Pancreas (tissue), 10 donors: Measurements from ENCODE around the gene GRIA3. TPM values are rescaled to one million over a fixed set of nuclear protein-coding genes. Genes with fewer than 3 reads are reported as not detected.
A peak's percentile ranks its signal among the peaks of the same experiment; 100 is the strongest.

ENCODE experiments used
- ATAC-seq, 4 donors: fragments of 200-7000 bp; cut with Tn5 transposase; one replicate each; pipeline versions ENCODE4 v1.8.0 to v1.9.1; 2020; ENCODE audit warnings: mild to moderate bottlenecking in 4 of 4, moderate library complexity in 4 of 4
- DNase-seq, 6 donors: peaks; one replicate each; pipeline ENCODE4 v3.0.0-alpha.2; 2020
- FAIRE-seq: peaks from 2 replicates; lab custom pipeline; 2012; peaks lifted over from hg19 to GRCh38; lab: Jason Lieb, UNC
- H3K27ac ChIP-seq, 4 donors: fragments of 200-600 bp; sonication (generic); 1 replicate in 3 of 4; 2 replicates in 1 of 4; pipeline versions ENCODE4 v1.5.0 to v1.8.0; 2020
- H3K27me3 ChIP-seq, 4 donors: fragments of 200-600 bp; one replicate each; pipeline ENCODE4 v1.8.0; 2021
- H3K36me3 ChIP-seq, 3 donors: fragments of 200-600 bp; sonication (generic) in 1 of 3; one replicate each; pipeline versions ENCODE4 v1.5.0 to v1.8.0; 2020 to 2021
- H3K4me1 ChIP-seq, 3 donors: fragments of 200-600 bp; one replicate each; pipeline ENCODE4 v1.8.0; 2021
- H3K4me3 ChIP-seq, 4 donors: fragments of 200-600 bp; sonication (generic) in 2 of 4; one replicate each; pipeline versions ENCODE4 v1.5.0 to v1.8.0; 2020 to 2021
- H3K9me3 ChIP-seq, 4 donors: fragments of 200-600 bp; one replicate each; pipeline ENCODE4 v1.8.0; 2021
- WGBS, 2 donors: extraction: QIAGEN DNeasy Blood & Tissue Kit; methylation state at CpG; one replicate each; pipeline ENCODE4 v1.1.7; 2013; 5-methylcytosine and 5-hydroxymethylcytosine counted together
- intact Hi-C, 3 donors: fragments of 100-400 bp; cut with DNase I; formaldehyde crosslinking; loops; one replicate each; pipeline versions ENCODE4 v1.11.1 to v1.14.2; 2022
- polyA plus RNA-seq, 2 donors: library from polyadenylated mRNA; stranded (reverse); fragments of 200-250 nt; gene quantifications; one replicate each; pipeline ENCODE4 v1.2.3, GENCODE V29; 2013
- total RNA-seq, 6 donors: library from RNA; stranded (reverse); fragmentation: NEBNext Ultra II Directional in 4 of 6; extraction: Animal tissue kit (Norgen Biotek cat#: 25700) in 4 of 6; gene quantifications; one replicate each; pipeline versions ENCODE4 v1.2.1 to v1.2.4, GENCODE V29; 2021 to 2023
- TF ChIP-seq, protein P1 (sequence below), 4 donors: fragments of 200-600 bp; sonication (generic) in 3 of 4; IDR thresholded peaks; one replicate each; pipeline versions ENCODE4 v1.5.0 to v1.8.0; 2021; ENCODE audit warnings: antibody characterized with exemption in 4 of 4
- donor health status: healthy with polysubstance abuse.
- donor health status: DM: no; HTN: no; CAD: no; lungs with moderate emphysema.
- donor health status: DM: no; HTN: no; CAD: no.
- donor health status: control.
- donor health status: control.
- donor health status: Bipolar disorder and iron deficiency.
- donor health status: DM: yes; HTN: yes; CAD: no.
- donor health status: DM: no; HTN: no; CAD: no.
- donor health status: DM: no; HTN: no; CAD: no.
- donor health status: DM: yes; HTN: yes; CAD: no.

Gene GRIA3
- total RNA-seq (1 to 10 TPM in 3 of 6 donors, under 1 TPM in 3; 0.28 to 3.8 (median 0.95) TPM), polyA plus RNA-seq (10 to 100 TPM in 1 of 2 donors, 1 to 10 TPM in 1; 3.8 to 11.8 TPM)

DNA sequence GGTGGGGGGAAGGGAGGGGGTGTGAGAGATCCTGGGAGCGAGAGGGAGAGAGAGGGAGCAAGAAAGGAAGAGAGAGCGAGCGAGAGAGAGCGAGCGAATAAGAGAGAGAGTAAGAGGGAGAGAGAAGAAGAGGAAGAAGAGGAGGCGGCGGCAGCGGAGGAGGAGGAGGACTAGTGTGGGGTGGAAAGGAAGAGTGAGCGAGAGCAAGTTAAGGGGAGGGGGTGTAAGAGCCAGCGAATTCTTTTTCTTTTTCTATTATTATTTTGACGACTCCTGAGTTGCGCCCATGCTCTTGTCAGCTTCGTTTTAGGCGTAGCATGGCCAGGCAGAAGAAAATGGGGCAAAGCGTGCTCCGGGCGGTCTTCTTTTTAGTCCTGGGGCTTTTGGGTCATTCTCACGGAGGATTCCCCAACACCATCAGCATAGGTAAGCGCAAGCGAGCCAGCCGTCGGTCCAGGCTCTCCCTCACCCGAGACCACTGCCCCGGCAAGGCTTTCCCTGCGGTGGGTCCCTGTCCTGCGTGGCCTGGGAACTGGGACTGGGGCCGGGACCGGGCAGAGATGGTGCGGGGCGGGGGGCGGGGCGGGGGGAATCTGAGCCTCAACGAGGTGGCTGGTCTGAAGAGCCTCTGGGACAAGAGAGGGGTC, at the start of gene GRIA3:
TSS of gene GRIA3 (plus strand) at position 60 of the 647 bp plus-strand sequence. CDS start at position 318, 258 bp downstream.
- no peak within 1 kb of the TSS for H3K27ac ChIP-seq
- H3K27me3 ChIP-seq: peaks cover 0 to 6% (median 0%) of the 10 kb centered on the region in 4 donors
- intact Hi-C loops: no loop called here
- FAIRE-seq (no peak), ATAC-seq (peak in 3 of 4 donors; percentile 37 to 41 (median 39)), DNase-seq (peak in 1 of 6 donors; percentile 46)
- TF ChIP-seq, protein P1, sequence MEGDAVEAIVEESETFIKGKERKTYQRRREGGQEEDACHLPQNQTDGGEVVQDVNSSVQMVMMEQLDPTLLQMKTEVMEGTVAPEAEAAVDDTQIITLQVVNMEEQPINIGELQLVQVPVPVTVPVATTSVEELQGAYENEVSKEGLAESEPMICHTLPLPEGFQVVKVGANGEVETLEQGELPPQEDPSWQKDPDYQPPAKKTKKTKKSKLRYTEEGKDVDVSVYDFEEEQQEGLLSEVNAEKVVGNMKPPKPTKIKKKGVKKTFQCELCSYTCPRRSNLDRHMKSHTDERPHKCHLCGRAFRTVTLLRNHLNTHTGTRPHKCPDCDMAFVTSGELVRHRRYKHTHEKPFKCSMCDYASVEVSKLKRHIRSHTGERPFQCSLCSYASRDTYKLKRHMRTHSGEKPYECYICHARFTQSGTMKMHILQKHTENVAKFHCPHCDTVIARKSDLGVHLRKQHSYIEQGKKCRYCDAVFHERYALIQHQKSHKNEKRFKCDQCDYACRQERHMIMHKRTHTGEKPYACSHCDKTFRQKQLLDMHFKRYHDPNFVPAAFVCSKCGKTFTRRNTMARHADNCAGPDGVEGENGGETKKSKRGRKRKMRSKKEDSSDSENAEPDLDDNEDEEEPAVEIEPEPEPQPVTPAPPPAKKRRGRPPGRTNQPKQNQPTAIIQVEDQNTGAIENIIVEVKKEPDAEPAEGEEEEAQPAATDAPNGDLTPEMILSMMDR (IDR thresholded peaks at IDR 0.05): no peak
- no peaks in the 10 kb centered on the region for H3K4me1 ChIP-seq
- H3K36me3 ChIP-seq: no peaks in the 10 kb centered on the region
- no peaks in the 10 kb centered on the region for H3K9me3 ChIP-seq
- WGBS, 2 donors: 4 to 30% methylated on average over 33 of the region's 33 CpGs
- H3K4me3 ChIP-seq: peak within 1 kb of the TSS in 2 of 4 donors; percentile 4 to 28

DNA sequence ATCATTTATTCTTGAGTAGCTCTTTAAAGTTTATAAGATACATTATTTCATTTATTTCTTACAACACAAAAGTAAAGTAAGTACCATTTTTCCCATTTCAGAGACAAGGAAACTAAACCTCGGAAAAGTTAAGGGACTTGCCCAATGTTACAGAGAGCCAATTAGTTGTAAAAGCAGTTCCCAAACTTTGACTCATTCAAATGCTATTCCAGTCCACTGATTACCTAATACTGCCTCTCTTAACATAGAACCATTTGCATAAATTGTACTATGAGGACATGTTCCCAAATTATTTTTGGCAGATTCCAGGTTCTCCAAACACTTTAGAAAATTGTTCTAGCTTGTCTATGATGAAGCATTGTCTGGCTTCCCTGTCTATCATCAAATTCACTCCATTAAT, 45.6 kb upstream of the GRIA3 start:
- intact Hi-C loops: no loop called here
- FAIRE-seq (peak; percentile 5), ATAC-seq (peak in 1 of 4 donors; percentile 43), DNase-seq (no peak)
- no peaks in the 10 kb centered on the region for H3K27me3 ChIP-seq
- H3K36me3 ChIP-seq: no peaks in the 10 kb centered on the region
- H3K4me3 ChIP-seq: no peak overlapping the region
- H3K27ac ChIP-seq: no peak overlapping the region
- H3K4me1 ChIP-seq: no peaks in the 10 kb centered on the region
- H3K9me3 ChIP-seq: no peaks in the 10 kb centered on the region
- WGBS, 2 donors: 63 to 72% methylated on average over 1 of the region's 1 CpG
- TF ChIP-seq, protein P1 (IDR thresholded peaks at IDR 0.05): no peak

DNA sequence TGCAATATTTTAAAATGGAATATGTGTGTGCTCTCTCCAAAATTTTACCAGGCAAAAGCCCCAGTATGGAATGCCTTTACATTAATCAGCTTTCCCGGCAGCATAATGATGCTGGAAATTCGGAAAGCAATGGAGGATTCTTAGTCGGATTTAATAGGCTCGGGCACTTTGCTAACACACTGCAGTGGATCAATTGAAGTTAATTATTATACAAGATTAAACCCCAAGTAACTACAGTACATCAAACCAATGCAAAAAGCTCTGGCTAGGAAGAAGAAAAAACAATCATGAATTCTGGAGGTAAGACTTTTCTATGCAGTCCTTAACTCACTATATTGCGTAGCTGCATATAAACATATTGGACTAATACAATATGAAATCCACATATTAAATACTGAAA, 43.6 kb upstream of the GRIA3 start:
- DNase-seq (no peak), ATAC-seq (peak in 2 of 4 donors; percentile 69 to 76), FAIRE-seq (no peak)
- Histone ChIP-seq H3K9me3 (no peaks in the 10 kb centered on the region), H3K27ac (no peak overlapping the region), H3K4me1 (no peaks in the 10 kb centered on the region), H3K36me3 (no peaks in the 10 kb centered on the region), H3K27me3 (no peaks in the 10 kb centered on the region), H3K4me3 (no peak overlapping the region)
- TF ChIP-seq, protein P1 (IDR thresholded peaks at IDR 0.05): no peak
- 22 to 23% methylated on average over 5 of the region's 5 CpGs for WGBS, 2 donors
- intact Hi-C loops: no loop called here

DNA sequence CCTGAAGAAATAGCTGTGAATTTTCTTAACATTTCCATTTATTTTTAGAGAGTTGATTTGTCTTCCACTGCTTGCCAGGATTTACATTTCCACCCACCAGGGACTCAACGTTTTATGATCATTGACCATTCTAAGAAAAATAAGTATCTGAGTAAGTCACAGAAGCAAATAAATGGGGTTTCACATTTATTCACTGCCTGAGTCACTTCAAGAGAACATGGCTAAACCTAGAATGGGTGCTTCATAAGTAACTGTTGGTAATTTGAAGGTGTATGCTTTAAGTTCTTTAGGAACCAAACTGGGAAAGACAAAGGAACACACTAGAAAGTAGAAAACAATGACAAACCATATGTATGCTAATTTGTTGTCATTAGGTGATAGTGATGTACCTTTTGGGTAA, 43.2 kb upstream of the GRIA3 start:
- Histone ChIP-seq H3K27me3 (no peaks in the 10 kb centered on the region), H3K9me3 (no peaks in the 10 kb centered on the region), H3K36me3 (no peaks in the 10 kb centered on the region), H3K27ac (no peak overlapping the region), H3K4me3 (no peak overlapping the region), H3K4me1 (no peaks in the 10 kb centered on the region)
- ATAC-seq (no peak), FAIRE-seq (no peak), DNase-seq (no peak)
- TF ChIP-seq, protein P1 (IDR thresholded peaks at IDR 0.05): no peak
- intact Hi-C loops: no loop called here
- WGBS, 2 donors: 0 to 5% methylated on average over 1 of the region's 1 CpG

DNA sequence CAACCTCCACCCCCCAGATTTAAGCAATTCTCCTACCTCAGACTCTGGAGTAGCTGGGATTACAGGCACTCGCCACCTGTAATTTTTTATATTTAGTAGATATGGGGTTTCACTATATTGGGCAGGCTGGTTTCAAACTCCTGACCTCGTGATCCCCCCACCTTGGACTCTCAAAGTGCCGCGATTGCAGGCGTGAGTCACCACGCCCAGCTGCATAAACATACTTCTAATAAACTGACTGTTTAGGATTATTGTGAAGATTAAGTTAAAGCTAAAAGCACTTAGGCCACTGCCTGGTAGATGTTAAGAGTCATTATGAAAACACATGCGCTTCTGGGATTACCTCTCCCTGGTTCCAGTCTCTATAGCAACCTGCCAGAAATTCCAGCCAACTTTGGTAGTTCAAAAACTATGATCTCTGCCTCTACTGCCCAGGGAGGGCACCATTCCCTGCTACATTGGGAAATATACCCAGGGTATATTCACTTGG, 30.2 kb upstream of the GRIA3 start:
- TF ChIP-seq, protein P1 (IDR thresholded peaks at IDR 0.05): no peak
- Histone ChIP-seq H3K4me1 (no peaks in the 10 kb centered on the region), H3K4me3 (no peak overlapping the region), H3K27ac (no peak overlapping the region), H3K9me3 (no peaks in the 10 kb centered on the region), H3K36me3 (no peaks in the 10 kb centered on the region), H3K27me3 (peaks cover 0 to 6% (median 0%) of the 10 kb centered on the region in 4 donors)
- ATAC-seq (no peak), FAIRE-seq (no peak), DNase-seq (no peak)
- intact Hi-C loops: no loop called here
- 53 to 56% methylated on average over 7 of the region's 7 CpGs for WGBS, 2 donors
